GM12878 (cell line): ENCODE data around the gene FIGLA. TPM values are rescaled to one million over a fixed set of nuclear protein-coding genes. Genes with fewer than 3 reads are reported as not detected.

Experiments
- ATAC-seq: fragments of 200-7000 bp; cut with Tn5 transposase; 3 replicates; pipeline ENCODE4 v1.9.1; 2020; ENCODE audit warnings: mild to moderate bottlenecking, moderate library complexity
- BruUV-seq: library from RNA; stranded (reverse); fragments of 400-500 nt; replicated peaks from 2 replicates; lab custom pipeline; 2021; lab: Mats Ljungman, UMichigan
- CTCF ChIA-PET: fragments of 300-600 bp; sonication (Branson Sonifier 250); formaldehyde crosslinking; extraction: SDS; loops from one replicate; lab custom pipeline; 2021; ENCODE audit warnings: inconsistent platforms; lab: Yijun Ruan, JAX
- POLR2A ChIA-PET: fragments of 350-600 bp; formaldehyde crosslinking; extraction: SDS; loops from one replicate; lab custom pipeline; 2021; ENCODE audit warnings: inconsistent platforms; lab: Charles Lee
- RAD21 ChIA-PET: fragments of 300-600 bp; sonication (Branson Sonifier 250); formaldehyde crosslinking; loops from one replicate; lab custom pipeline; 2023; ENCODE audit warnings: antibody characterized with exemption; ENCODE audit not compliant: unreplicated experiment; lab: Charles Lee
- SMC1A ChIA-PET: fragments of 300-600 bp; sonication (Branson Sonifier 250); formaldehyde crosslinking; loops from one replicate; lab custom pipeline; 2023; ENCODE audit not compliant: unreplicated experiment, uncharacterized antibody; lab: Charles Lee
- DNase-seq: peaks from one replicate; pipeline ENCODE4 v3.0.0-alpha.2; 2011; ENCODE audit warnings: low read depth, low spot score
- FAIRE-seq: peaks from 3 replicates; lab custom pipeline; 2011; peaks lifted over from hg19 to GRCh38; lab: Jason Lieb, UNC
- H2AFZ ChIP-seq: 2 replicates; pipeline ENCODE4 v1.6.0; 2011; ENCODE audit warnings: low read depth, low read length, control low read depth; ENCODE audit not compliant: control insufficient read depth
- H3K27ac ChIP-seq: 2 replicates; pipeline ENCODE4 v1.5.1; 2011; ENCODE audit warnings: control low read depth; ENCODE audit not compliant: control insufficient read depth, insufficient read depth
- H3K27me3 ChIP-seq, 2 experiments: replicated peaks in 1 of 2; 2 replicates each; pipeline versions ENCODE4 v1.6.0 to v1.6.1; 2011; ENCODE audit warnings: low read length in 1 of 2; ENCODE audit not compliant: control insufficient read depth in 2 of 2, insufficient read depth in 2 of 2
- H3K36me3 ChIP-seq, 2 experiments: 2 replicates each; pipeline ENCODE4 v1.5.1; 2011; ENCODE audit warnings: low read length in 1 of 2; ENCODE audit not compliant: control insufficient read depth in 2 of 2, insufficient read depth in 2 of 2
- H3K4me1 ChIP-seq: 2 replicates; pipeline ENCODE4 v1.6.1; 2011; ENCODE audit warnings: mild to moderate bottlenecking, low read length, moderate library complexity, mixed read lengths; ENCODE audit not compliant: control insufficient read depth, insufficient read depth
- H3K4me2 ChIP-seq: 2 replicates; pipeline ENCODE4 v1.6.0; 2011; ENCODE audit warnings: control low read depth; ENCODE audit not compliant: control insufficient read depth, insufficient read depth
- H3K4me3 ChIP-seq: fragments of 200-600 bp; sonication (generic); 2 replicates; pipeline ENCODE4 v1.5.1; 2016
- H3K79me2 ChIP-seq: 2 replicates; pipeline ENCODE4 v1.6.0; 2011; ENCODE audit warnings: low read length; ENCODE audit not compliant: control insufficient read depth, insufficient read depth
- H3K9ac ChIP-seq: 2 replicates; pipeline ENCODE4 v1.8.0; 2011; ENCODE audit warnings: low read length, control low read depth, mixed read lengths; ENCODE audit not compliant: control insufficient read depth, insufficient read depth
- H3K9me3 ChIP-seq: replicated peaks from 3 replicates; pipeline ENCODE4 v1.5.1; 2011; ENCODE audit warnings: mild to moderate bottlenecking, low read length; ENCODE audit not compliant: control insufficient read depth, insufficient read depth
- H4K20me1 ChIP-seq: 2 replicates; pipeline ENCODE4 v1.6.0; 2011; ENCODE audit not compliant: control insufficient read depth, insufficient read depth
- EP300 ChIP-seq, 2 experiments: fragments of 150-350 bp in 1 of 2; IDR thresholded peaks; 2 replicates each; pipeline ENCODE4 v1.6.1; 2011 to 2012; ENCODE audit warnings: low read depth in 2 of 2, low read length in 2 of 2, borderline replicate concordance in 1 of 2, improper control_type of control experiment in 1 of 2, inconsistent platforms in 1 of 2; ENCODE audit not compliant: control insufficient read depth in 1 of 2
- MYC ChIP-seq: IDR thresholded peaks from 2 replicates; pipeline ENCODE4 v1.6.1; 2011; ENCODE audit warnings: mild to moderate bottlenecking, low read length, moderate library complexity, inconsistent platforms; ENCODE audit not compliant: insufficient read depth, insufficient replicate concordance, insufficient read length, severe bottlenecking
- RAD21 ChIP-seq: IDR thresholded peaks from 2 replicates; pipeline ENCODE4 v1.6.1; 2011; ENCODE audit warnings: mild to moderate bottlenecking, low read depth, low read length, moderate library complexity; ENCODE audit not compliant: insufficient read depth
- WGBS: methylation state at CpG from one replicate; pipeline ENCODE4 v1.1.6; 2016; ENCODE audit warnings: low lambda C conversion rate; ENCODE audit not compliant: insufficient replicate concordance, insufficient coverage; ENCODE audit errors: missing lambda C conversion rate; 5-methylcytosine and 5-hydroxymethylcytosine counted together
- in situ Hi-C: fragments of 300-500 bp; cut with MboI; formaldehyde crosslinking; loops from 9 replicates; pipeline ENCODE4 v1.14.3; 2018; ENCODE audit warnings: mixed read lengths
- intact Hi-C: fragments of 100-400 bp; cut with micrococcal nuclease; formaldehyde crosslinking; loops from one replicate; pipeline ENCODE4 v1.14.2; 2022; ENCODE audit not compliant: unreplicated experiment
- polyA plus RNA-seq, 11 experiments: library from polyadenylated mRNA; depleted of rRNA in 4 of 11; unstranded in 6 of 11; stranded (reverse) in 5 of 11; fragments of >200 nt; fragmentation: Nextera tagmentation in 4 of 11; fragmentation: Illumina TruSeq in 1 of 11; extraction: Ambion mirVana in 4 of 11; extraction: Trizol in 1 of 11; gene quantifications; 1 replicate in 1 of 11; 2 replicates in 10 of 11; pipeline versions ENCODE4 v1.2.1 to v1.2.3, GENCODE V29; 2011 to 2016; ENCODE audit warnings: inconsistent platforms in 2 of 11, missing spikeins in 2 of 11, low read depth in 1 of 11
- total RNA-seq, 4 experiments: library from RNA; depleted of rRNA in 3 of 4; stranded (reverse); fragments of >200 nt in 3 of 4; fragmentation: Illumina TruSeq in 1 of 4; extraction: Trizol in 1 of 4; gene quantifications; 2 replicates each; pipeline versions ENCODE4 v1.2.1 to v1.2.3, GENCODE V29; 2013 to 2021
- TF ChIP-seq, protein P1 (sequence below): fragments of 450-650 bp; formaldehyde crosslinking; IDR thresholded peaks from 2 replicates; pipeline ENCODE4 v1.4.0; 2020; ENCODE audit warnings: mild to moderate bottlenecking, moderate library complexity
- TF ChIP-seq, protein P2 (sequence below): fragments of 450-650 bp; conservative IDR thresholded peaks from 2 replicates; pipeline ENCODE4 v1.6.1; 2017; ENCODE audit warnings: mild to moderate bottlenecking, moderate library complexity

FIGLA gene
- total and polyA plus RNA-seq, 10 of the 15 experiments (the other 5 are each of a cell fraction or from before 2014, with no cell fraction given): not detected

DNA sequence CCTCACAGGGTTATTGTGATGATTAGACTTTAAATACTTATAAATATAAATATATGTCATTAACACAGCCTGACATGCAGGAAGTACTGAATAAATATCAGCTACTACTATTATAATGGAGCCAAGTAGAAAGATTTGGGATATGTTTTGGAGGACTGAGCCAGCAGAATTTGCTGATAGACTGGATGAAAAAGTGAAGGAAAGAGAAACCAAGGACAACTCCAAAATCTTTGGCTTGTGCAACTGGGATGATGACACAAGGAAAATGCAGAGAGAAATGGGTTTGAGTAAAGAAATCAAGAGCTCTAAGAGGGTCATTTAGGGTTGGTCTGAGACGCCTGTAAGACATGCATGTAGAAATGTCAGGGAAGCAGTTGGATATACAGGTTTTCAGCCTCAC, 38.0 kb downstream of the FIGLA start (continued):
- TF ChIP-seq RAD21 (no peak), EP300 (IDR thresholded peaks at IDR 0.05; ENCODE audit: borderline replicate concordance in 1 of 2, control insufficient read depth in 1 of 2, low read depth in 2 of 2, low read length in 2 of 2) (no peak)
- TF ChIP-seq, all 136 proteins: peak for 0

DNA sequence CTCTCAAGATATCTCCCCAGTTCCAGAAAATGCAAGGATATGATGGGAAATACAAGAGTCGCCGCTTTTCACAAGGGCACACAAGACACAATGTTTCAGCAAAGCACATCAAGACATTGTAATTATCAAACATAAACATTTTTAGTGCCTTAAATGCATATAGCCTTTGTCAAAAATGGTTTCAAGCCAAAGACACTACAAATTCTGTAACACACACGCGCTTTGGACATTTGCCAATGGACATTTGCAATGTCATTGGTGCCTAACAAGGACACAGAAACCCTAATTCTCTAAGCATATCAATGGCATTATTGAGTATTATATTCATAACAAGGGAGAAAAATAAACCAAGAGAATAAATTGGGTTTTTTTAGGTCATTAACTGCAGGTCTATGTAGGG, 38.6 kb downstream of the FIGLA start:
- Histone ChIP-seq H3K79me2 (no peaks in the 10 kb centered on the region), H3K27ac (no peak overlapping the region), H3K9ac (no peak overlapping the region), H3K36me3 (no peaks in the 10 kb centered on the region), H3K4me3 (no peak overlapping the region), H3K27me3 (no peaks in the 10 kb centered on the region), H3K4me2 (no peak overlapping the region), H3K9me3 (no peaks in the 10 kb centered on the region), H3K4me1 (no peaks in the 10 kb centered on the region), H2AFZ (no peak overlapping the region), H4K20me1 (no peaks in the 10 kb centered on the region)
- WGBS: 63% methylated on average over 4 of the region's 4 CpGs
- no peak for DNase-seq
- no peak for FAIRE-seq
- intact Hi-C loops: no loop called here
- CTCF ChIA-PET: no interaction called here
- POLR2A ChIA-PET: no interaction called here
- BruUV-seq: no TSS peak
- TF ChIP-seq, protein P1, sequence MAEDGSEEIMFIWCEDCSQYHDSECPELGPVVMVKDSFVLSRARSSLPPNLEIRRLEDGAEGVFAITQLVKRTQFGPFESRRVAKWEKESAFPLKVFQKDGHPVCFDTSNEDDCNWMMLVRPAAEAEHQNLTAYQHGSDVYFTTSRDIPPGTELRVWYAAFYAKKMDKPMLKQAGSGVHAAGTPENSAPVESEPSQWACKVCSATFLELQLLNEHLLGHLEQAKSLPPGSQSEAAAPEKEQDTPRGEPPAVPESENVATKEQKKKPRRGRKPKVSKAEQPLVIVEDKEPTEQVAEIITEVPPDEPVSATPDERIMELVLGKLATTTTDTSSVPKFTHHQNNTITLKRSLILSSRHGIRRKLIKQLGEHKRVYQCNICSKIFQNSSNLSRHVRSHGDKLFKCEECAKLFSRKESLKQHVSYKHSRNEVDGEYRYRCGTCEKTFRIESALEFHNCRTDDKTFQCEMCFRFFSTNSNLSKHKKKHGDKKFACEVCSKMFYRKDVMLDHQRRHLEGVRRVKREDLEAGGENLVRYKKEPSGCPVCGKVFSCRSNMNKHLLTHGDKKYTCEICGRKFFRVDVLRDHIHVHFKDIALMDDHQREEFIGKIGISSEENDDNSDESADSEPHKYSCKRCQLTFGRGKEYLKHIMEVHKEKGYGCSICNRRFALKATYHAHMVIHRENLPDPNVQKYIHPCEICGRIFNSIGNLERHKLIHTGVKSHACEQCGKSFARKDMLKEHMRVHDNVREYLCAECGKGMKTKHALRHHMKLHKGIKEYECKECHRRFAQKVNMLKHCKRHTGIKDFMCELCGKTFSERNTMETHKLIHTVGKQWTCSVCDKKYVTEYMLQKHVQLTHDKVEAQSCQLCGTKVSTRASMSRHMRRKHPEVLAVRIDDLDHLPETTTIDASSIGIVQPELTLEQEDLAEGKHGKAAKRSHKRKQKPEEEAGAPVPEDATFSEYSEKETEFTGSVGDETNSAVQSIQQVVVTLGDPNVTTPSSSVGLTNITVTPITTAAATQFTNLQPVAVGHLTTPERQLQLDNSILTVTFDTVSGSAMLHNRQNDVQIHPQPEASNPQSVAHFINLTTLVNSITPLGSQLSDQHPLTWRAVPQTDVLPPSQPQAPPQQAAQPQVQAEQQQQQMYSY (CRISPR knock-in tag): no peak
- no peak for TF ChIP-seq MYC
- TF ChIP-seq, protein P2, sequence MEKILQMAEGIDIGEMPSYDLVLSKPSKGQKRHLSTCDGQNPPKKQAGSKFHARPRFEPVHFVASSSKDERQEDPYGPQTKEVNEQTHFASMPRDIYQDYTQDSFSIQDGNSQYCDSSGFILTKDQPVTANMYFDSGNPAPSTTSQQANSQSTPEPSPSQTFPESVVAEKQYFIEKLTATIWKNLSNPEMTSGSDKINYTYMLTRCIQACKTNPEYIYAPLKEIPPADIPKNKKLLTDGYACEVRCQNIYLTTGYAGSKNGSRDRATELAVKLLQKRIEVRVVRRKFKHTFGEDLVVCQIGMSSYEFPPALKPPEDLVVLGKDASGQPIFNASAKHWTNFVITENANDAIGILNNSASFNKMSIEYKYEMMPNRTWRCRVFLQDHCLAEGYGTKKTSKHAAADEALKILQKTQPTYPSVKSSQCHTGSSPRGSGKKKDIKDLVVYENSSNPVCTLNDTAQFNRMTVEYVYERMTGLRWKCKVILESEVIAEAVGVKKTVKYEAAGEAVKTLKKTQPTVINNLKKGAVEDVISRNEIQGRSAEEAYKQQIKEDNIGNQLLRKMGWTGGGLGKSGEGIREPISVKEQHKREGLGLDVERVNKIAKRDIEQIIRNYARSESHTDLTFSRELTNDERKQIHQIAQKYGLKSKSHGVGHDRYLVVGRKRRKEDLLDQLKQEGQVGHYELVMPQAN: no peak
- SMC1A ChIA-PET: no interaction called here
- in situ Hi-C loops: no loop called here
- no peak for ATAC-seq
- RAD21 ChIA-PET: no interaction called here
